Lung (tissue), 12 donors: Measurements from ENCODE around the gene GPR137. TPM values are rescaled to one million over a fixed set of nuclear protein-coding genes. Genes with fewer than 3 reads are reported as not detected.

Experiments
- ATAC-seq: fragments of 200-7000 bp; cut with Tn5 transposase; one replicate; pipeline ENCODE4 v1.9.1; 2020; ENCODE audit warnings: moderate number of reproducible peaks; ENCODE audit not compliant: insufficient read depth, low FRiP score
- DNase-seq, 3 donors: peaks; one replicate each; pipeline ENCODE4 v3.0.0-alpha.2; 2013 to 2017
- H3K27ac ChIP-seq, 2 donors: one replicate each; pipeline ENCODE4 v1.5.1; 2013; ENCODE audit warnings: mild to moderate bottlenecking in 2 of 2, moderate library complexity in 2 of 2, control low read depth in 1 of 2, inconsistent platforms in 1 of 2, low read depth in 1 of 2, low read length in 1 of 2
- H3K27me3 ChIP-seq, 3 donors: one replicate each; pipeline ENCODE4 v1.5.1; 2013; ENCODE audit warnings: low read length in 2 of 3; ENCODE audit not compliant: control insufficient read depth in 3 of 3, insufficient read depth in 3 of 3
- H3K36me3 ChIP-seq, 4 donors: one replicate each; pipeline ENCODE4 v1.5.1; 2013; ENCODE audit warnings: low read length in 4 of 4, mild to moderate bottlenecking in 1 of 4, moderate library complexity in 1 of 4; ENCODE audit not compliant: control insufficient read depth in 4 of 4, insufficient read depth in 4 of 4
- H3K4me1 ChIP-seq, 5 donors: one replicate each; pipeline ENCODE4 v1.5.1; 2013; ENCODE audit warnings: low read length in 5 of 5, mild to moderate bottlenecking in 2 of 5, moderate library complexity in 1 of 5; ENCODE audit not compliant: control insufficient read depth in 5 of 5, insufficient read depth in 5 of 5
- H3K4me3 ChIP-seq: one replicate; pipeline ENCODE4 v1.5.1; 2013; ENCODE audit warnings: mild to moderate bottlenecking, control low read depth, moderate library complexity
- H3K9ac ChIP-seq, 2 donors: one replicate each; pipeline ENCODE4 v1.5.1; 2013; ENCODE audit warnings: low read length in 2 of 2, control low read depth in 1 of 2; ENCODE audit not compliant: insufficient read depth in 1 of 2
- H3K9me3 ChIP-seq, 4 donors: one replicate each; pipeline ENCODE4 v1.5.1; 2013; ENCODE audit warnings: low read length in 3 of 4, mild to moderate bottlenecking in 1 of 4, moderate library complexity in 1 of 4; ENCODE audit not compliant: control insufficient read depth in 4 of 4, insufficient read depth in 3 of 4
- CTCF ChIP-seq: IDR thresholded peaks from 2 replicates; pipeline ENCODE4 v1.5.1; 2012; ENCODE audit warnings: mild to moderate bottlenecking; ENCODE audit errors: control extremely low read depth, extremely low read depth
- WGBS, 2 donors: extraction: QIAGEN DNeasy Blood & Tissue Kit; methylation state at CpG; one replicate each; pipeline ENCODE4 v1.1.7; 2013; 5-methylcytosine and 5-hydroxymethylcytosine counted together
- polyA plus RNA-seq, 2 donors: library from polyadenylated mRNA; stranded (reverse); fragments of 200-250 nt; gene quantifications; one replicate each; pipeline ENCODE4 v1.2.1, GENCODE V29; 2013
- total RNA-seq, 2 donors: library from RNA; depleted of rRNA in 1 of 2; stranded (reverse); fragments of >200 nt in 1 of 2; gene quantifications; one replicate each; pipeline ENCODE4 v1.2.1, GENCODE V29; 2014 to 2021
- donor health status: control.
- donor health status: control.
- donor health status: Bipolar disorder and iron deficiency.
- donor health status: healthy.
- donor health status: DM: yes; HTN: yes; CAD: no.

GPR137 gene
- total and polyA plus RNA-seq, 4 donors: 14.5 to 59.1 (median 27.5) TPM

GRCh38 chr11:64283092-64283491 lies 2.6 kb upstream of the GPR137 start:
- Histone ChIP-seq H3K27ac (no peak overlapping the region), H3K36me3 (peaks cover 0 to 13% (median 3%) of the 10 kb centered on the region in 4 donors), H3K9me3 (no peaks in the 10 kb centered on the region), H3K4me1 (peaks cover 0 to 20% (median 0%) of the 10 kb centered on the region in 5 donors), H3K4me3 (no peak overlapping the region), H3K9ac (no peak overlapping the region), H3K27me3 (no peaks in the 10 kb centered on the region)
- no peak for ATAC-seq
- DNase-seq: no peak
- WGBS, 2 donors: 94 to 95% methylated on average over 3 of the region's 3 CpGs
- TF ChIP-seq CTCF: no peak

- peaks cover 0 to 20% (median 0%) of the 10 kb centered on the region in 5 donors for H3K4me1 ChIP-seq
- H3K9ac ChIP-seq: peak within 1 kb of the TSS; percentile 65 to 74
- no peaks in the 10 kb centered on the region for H3K9me3 ChIP-seq
- H3K27me3 ChIP-seq: no peaks in the 10 kb centered on the region
- peak; percentile 96 for DNase-seq
- WGBS, 2 donors: 3 to 4% methylated on average over 37 to 44 of the region's 44 CpGs
- TF ChIP-seq CTCF: no peak
- H3K27ac ChIP-seq: peak within 1 kb of the TSS; percentile 94 to 98
- peak; percentile 93 for ATAC-seq
- peaks cover 0 to 7% (median 3%) of the 10 kb centered on the region in 4 donors for H3K36me3 ChIP-seq
- H3K4me3 ChIP-seq: peak within 1 kb of the TSS; percentile 75
Measured at GRCh38 chr11:64284048-64284961, 1.3 kb upstream of the GPR137 start, which contains the start of gene BAD. Gene BAD, minus strand, starts transcription at chr11:64284665. Its CDS starts 297 bp downstream, at chr11:64284368.

- ATAC-seq: no peak
- peaks cover 0 to 20% (median 0%) of the 10 kb centered on the region in 5 donors for H3K4me1 ChIP-seq
Measured at GRCh38 chr11:64285885-64286800, 495 bp downstream of the GPR137 start.

More at GRCh38 chr11:64285885-64286800, 495 bp downstream of the GPR137 start:
- H3K36me3 ChIP-seq: peaks cover 0 to 5% (median 2%) of the 10 kb centered on the region in 4 donors
- H3K9ac ChIP-seq: no peak overlapping the region
- H3K27ac ChIP-seq: peak overlapping the region; percentile 88 to 98
- no peak for DNase-seq
- H3K9me3 ChIP-seq: peaks cover 0 to 3% (median 0%) of the 10 kb centered on the region in 4 donors
- TF ChIP-seq CTCF: no peak
- WGBS, 2 donors: 28 to 34% methylated on average over 33 to 40 of the region's 40 CpGs
- peaks cover 0 to 11% (median 11%) of the 10 kb centered on the region in 3 donors for H3K27me3 ChIP-seq
- H3K4me3 ChIP-seq: peak overlapping the region; percentile 48
